MCF 10A (cell line): Measurements from ENCODE around the gene CLCA4. TPM values are rescaled to one million over a fixed set of nuclear protein-coding genes. Genes with fewer than 3 reads are reported as not detected.

Source experiments
- BruUV-seq: library from RNA; stranded (reverse); fragments of 400-500 nt; replicated peaks from 2 replicates; lab custom pipeline; 2021; lab: Mats Ljungman, UMichigan
- CTCF ChIA-PET: fragments of 300-600 bp; sonication (Branson Sonifier 250); formaldehyde crosslinking; extraction: SDS; loops from one replicate; lab custom pipeline; 2021; ENCODE audit warnings: antibody characterized with exemption, inconsistent platforms; lab: Yijun Ruan, JAX
- POLR2A ChIA-PET: fragments of 300-600, 350-650 bp; sonication (Branson Sonifier 250); formaldehyde crosslinking; extraction: SDS; loops from one replicate; lab custom pipeline; 2020; ENCODE audit warnings: antibody characterized with exemption, inconsistent platforms; lab: Yijun Ruan, JAX
- DNase-seq: peaks from one replicate; pipeline ENCODE4 v3.0.0-alpha.2; 2018; ENCODE audit not compliant: unreplicated experiment
- H3K27ac Mint-ChIP-seq: one replicate; pipeline ENCODE4 v1.8.0; 2022; ENCODE audit warnings: mild to moderate bottlenecking, low read depth, mixed read lengths; ENCODE audit not compliant: unreplicated experiment
- H3K27me3 Mint-ChIP-seq: one replicate; pipeline ENCODE4 v1.8.0; 2022; ENCODE audit warnings: mixed read lengths; ENCODE audit not compliant: insufficient read depth, unreplicated experiment
- H3K36me3 Mint-ChIP-seq: one replicate; pipeline ENCODE4 v1.8.0; 2022; ENCODE audit warnings: mild to moderate bottlenecking, moderate library complexity, mixed read lengths; ENCODE audit not compliant: insufficient read depth, unreplicated experiment
- H3K4me1 Mint-ChIP-seq: one replicate; pipeline ENCODE4 v1.8.0; 2022; ENCODE audit warnings: mixed read lengths; ENCODE audit not compliant: insufficient read depth, unreplicated experiment
- H3K4me3 Mint-ChIP-seq: one replicate; pipeline ENCODE4 v1.8.0; 2022; ENCODE audit warnings: mild to moderate bottlenecking, moderate library complexity, mixed read lengths; ENCODE audit not compliant: unreplicated experiment
- H3K9me3 Mint-ChIP-seq: one replicate; pipeline ENCODE4 v1.8.0; 2022; ENCODE audit warnings: mixed read lengths; ENCODE audit not compliant: unreplicated experiment
- CTCF ChIP-seq: fragments of 200-600 bp; IDR thresholded peaks from one replicate; pipeline ENCODE4 v1.8.0; 2022; ENCODE audit warnings: antibody characterized with exemption, mild to moderate bottlenecking; ENCODE audit not compliant: unreplicated experiment
- intact Hi-C: fragments of 100-400 bp; cut with micrococcal nuclease; formaldehyde crosslinking; loops from 2 replicates; pipeline ENCODE4 v1.14.1; 2022
- total RNA-seq: library from RNA; stranded (reverse); gene quantifications from 2 replicates; pipeline ENCODE4 v1.2.3, GENCODE V29; 2022

Gene CLCA4
- total RNA-seq, 1 experiment from 2014 or later, result not detected

DNA sequence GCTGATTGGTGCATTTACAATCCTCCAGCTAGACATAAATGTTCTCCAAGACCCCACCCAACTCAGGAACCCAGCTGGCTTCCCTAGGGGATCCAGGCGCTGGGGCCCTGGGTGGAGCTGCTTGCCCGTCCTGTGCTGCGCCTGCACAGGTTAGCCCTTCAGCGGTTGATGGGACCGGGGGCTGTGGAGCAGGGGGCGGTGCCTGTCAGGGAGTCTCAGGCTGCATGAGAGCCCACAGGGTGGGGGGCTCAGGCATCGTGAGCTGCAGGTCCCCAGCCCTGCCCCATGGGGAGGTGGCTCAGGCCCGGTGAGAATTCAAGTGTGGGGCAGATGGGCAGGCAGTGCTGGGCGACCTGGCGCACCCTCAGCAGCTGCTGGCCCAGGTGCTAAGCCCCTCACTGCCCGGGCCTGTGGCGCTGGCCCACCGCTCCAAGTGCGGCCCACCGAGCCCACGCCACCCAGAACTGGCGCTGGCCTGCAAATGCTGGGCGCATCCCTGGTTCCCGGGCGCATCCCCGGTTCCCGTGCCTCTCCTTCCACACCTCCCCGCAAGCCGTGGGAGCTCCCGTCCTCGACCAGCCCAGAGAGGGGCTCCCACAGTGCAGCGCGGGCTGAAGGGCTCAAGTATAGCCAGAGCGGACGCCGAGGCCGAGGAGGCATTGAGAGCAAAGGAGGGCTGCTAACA, 23.1 kb upstream of the CLCA4 start:
- DNase-seq, result no peak
- no peak for TF ChIP-seq CTCF
- H3K36me3 Mint-ChIP-seq, result no peaks in the 10 kb centered on the region
- H3K9me3 Mint-ChIP-seq, result peaks cover 7% of the 10 kb centered on the region
- BruUV-seq, result no TSS peak
- H3K27ac Mint-ChIP-seq, result no peak overlapping the region
- POLR2A ChIA-PET, result no interaction called here
- intact Hi-C loops, result no loop called here
- no peak overlapping the region for H3K4me3 Mint-ChIP-seq
- H3K4me1 Mint-ChIP-seq, result no peaks in the 10 kb centered on the region
- CTCF ChIA-PET, result interaction anchor here (0.6 to 2.3 kb wide), 5 partner anchors 14 to 38 kb away, joined by 3 to 11 read pairs (median 3); no protein-coding TSS in a partner anchor
- no peaks in the 10 kb centered on the region for H3K27me3 Mint-ChIP-seq

- no peak for TF ChIP-seq CTCF
- Mint-ChIP-seq H3K36me3 (no peaks in the 10 kb centered on the region), H3K9me3 (peaks cover 7% of the 10 kb centered on the region), H3K27me3 (no peaks in the 10 kb centered on the region), H3K4me3 (no peak overlapping the region), H3K4me1 (no peaks in the 10 kb centered on the region), H3K27ac (no peak overlapping the region)
- intact Hi-C loops, result no loop called here
- CTCF ChIA-PET, result interaction anchor here (1.4 kb wide), 1 partner anchor 19 kb away, joined by 3 read pairs; no protein-coding TSS in a partner anchor
- POLR2A ChIA-PET, result no interaction called here
- BruUV-seq, result no TSS peak
- no peak for DNase-seq
These were observed 19.6 kb upstream of the CLCA4 start for GRCh38 chr1:86527306-86527705.

- peaks cover 7% of the 10 kb centered on the region for H3K9me3 Mint-ChIP-seq
- no peak for DNase-seq
- ChIA-PET CTCF (interaction anchor here (0.7 kb wide), 2 partner anchors 92 to 316 kb away, joined by 3 read pairs; no protein-coding TSS in a partner anchor), POLR2A (interaction anchor here (0.7 to 0.8 kb wide), 2 partner anchors 13 to 27 kb away, joined by 3 read pairs; no protein-coding TSS in a partner anchor)
- no peak overlapping the region for H3K4me3 Mint-ChIP-seq
- H3K36me3 Mint-ChIP-seq, result no peaks in the 10 kb centered on the region
- H3K4me1 Mint-ChIP-seq, result no peaks in the 10 kb centered on the region
- H3K27me3 Mint-ChIP-seq, result no peaks in the 10 kb centered on the region
- no TSS peak for BruUV-seq
- intact Hi-C loops, result no loop called here
- H3K27ac Mint-ChIP-seq, result no peak overlapping the region
- no peak for TF ChIP-seq CTCF
These were observed 16.6 kb upstream of the CLCA4 start for GRCh38 chr1:86530211-86530845.

DNA sequence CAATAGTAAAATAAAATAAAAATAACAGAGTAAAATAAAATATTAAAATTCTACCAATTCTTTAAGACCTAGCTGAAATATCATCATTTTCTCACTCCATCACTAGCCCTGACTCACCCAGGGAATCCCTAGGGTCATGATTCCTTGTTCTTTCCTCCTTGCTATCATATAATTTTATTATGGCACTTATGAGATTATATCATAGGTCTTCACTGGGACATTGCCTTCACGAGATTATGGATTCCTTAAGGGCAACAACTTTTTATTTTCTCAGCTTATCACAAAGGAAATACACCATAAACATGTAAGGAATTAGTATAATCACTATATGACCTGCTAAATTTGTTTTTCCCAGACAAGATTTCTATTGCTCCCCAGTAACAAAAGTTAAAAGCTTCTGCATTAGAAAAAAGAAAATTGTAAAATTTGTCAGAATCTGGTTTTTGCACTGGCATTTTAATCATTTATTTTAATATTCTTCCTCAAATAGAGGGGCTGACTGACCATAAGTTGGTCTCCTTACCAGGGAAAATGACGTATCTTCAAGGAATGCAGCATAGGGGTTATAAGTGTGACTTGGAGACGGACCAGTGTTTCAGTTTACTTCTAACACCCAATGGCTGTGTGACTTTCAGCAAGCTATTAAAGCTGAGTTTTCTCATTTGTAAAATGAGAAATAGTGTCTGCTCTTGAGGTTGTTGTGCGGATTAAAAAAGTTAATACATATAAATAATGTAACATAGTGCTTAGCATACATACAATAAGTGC, 8.8 kb upstream of the CLCA4 start:
- Mint-ChIP-seq H3K27ac (no peak overlapping the region), H3K27me3 (no peaks in the 10 kb centered on the region), H3K9me3 (no peaks in the 10 kb centered on the region), H3K36me3 (peaks cover 6% of the 10 kb centered on the region), H3K4me1 (peaks cover 7% of the 10 kb centered on the region), H3K4me3 (no peak overlapping the region)
- POLR2A ChIA-PET, result no interaction called here
- TF ChIP-seq CTCF, result no peak
- BruUV-seq, result no TSS peak
- CTCF ChIA-PET, result no interaction called here
- no peak for DNase-seq
- intact Hi-C loops, result no loop called here
